GM12875 (cell line): Measurements from ENCODE around the gene POC1A.

ENCODE experiments used
- H3K4me3 ChIP-seq: one replicate; pipeline ENCODE4 v1.5.1; 2011; ENCODE audit warnings: low read depth, low read length, control low read depth
- CTCF ChIP-seq: IDR thresholded peaks from 2 replicates; pipeline ENCODE4 v1.5.1; 2011; ENCODE audit warnings: low read depth, mild to moderate bottlenecking, control low read depth, inconsistent platforms, low read length, moderate library complexity, borderline replicate concordance; ENCODE audit not compliant: insufficient read depth

The POC1A gene

GRCh38 chr3:52094571-52095485, 59.4 kb downstream of the POC1A start:
- no peak for TF ChIP-seq CTCF
- H3K4me3 ChIP-seq = no peak overlapping the region

DNA sequence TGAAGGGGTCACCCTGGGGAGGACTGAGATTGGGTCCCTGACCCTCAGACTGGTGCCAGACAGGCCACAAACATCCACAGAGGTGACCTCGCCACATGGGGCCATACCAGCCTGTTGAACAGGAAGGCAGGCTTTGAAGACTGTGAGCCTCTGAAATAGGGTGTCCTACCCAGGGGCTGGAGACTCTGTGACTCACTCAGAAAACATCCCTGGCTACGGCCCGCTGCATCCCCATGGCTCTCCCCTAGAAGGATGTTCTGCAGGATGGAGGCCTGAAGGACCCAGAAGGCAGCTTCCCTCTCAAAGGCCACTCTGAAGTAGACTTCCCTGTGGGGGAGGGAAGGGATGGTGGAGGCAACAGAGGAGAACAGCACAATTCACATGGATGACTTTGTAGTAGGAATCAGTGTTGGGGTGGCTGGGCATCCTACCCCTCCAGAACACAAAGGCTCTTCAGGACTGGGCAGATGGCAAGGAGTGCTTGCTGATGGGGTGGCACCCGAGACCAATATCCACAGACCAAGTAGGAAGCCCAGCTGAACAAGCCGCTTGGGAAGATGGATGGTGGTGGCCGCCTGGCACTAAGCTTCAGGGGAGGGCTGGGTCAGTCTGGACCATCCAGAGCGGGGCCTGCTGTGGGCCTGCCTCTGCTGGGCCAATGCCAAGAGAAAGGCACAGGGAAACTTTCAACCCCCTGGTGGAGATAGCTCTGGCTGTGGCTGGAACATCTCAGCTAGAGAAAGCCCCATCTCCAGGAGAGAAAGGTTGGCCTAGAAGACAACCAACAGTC, 60.3 kb downstream of the POC1A start:
- TF ChIP-seq CTCF = no peak
- no peak overlapping the region for H3K4me3 ChIP-seq

DNA sequence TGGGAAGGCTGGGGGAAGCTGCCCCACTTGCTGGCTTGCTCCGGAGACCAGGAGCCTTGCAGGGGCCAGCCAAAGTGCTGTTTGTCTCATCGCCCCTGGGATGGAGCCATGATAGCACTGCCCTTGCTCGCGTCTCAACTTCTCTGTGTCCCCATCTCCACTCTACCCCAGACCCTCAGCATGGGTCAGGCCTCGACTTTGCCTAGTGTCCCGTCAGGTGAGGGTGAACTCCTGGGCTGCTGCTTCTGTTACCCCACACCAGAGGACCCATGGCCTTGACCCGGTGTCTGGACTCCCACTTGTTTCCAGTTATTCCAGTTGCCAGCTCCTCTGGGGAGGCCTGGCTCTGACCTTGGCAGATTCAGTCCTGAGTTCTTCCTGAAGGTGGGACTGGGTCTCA, 61.3 kb downstream of the POC1A start:
- H3K4me3 ChIP-seq = no peak overlapping the region
- no peak for TF ChIP-seq CTCF

DNA sequence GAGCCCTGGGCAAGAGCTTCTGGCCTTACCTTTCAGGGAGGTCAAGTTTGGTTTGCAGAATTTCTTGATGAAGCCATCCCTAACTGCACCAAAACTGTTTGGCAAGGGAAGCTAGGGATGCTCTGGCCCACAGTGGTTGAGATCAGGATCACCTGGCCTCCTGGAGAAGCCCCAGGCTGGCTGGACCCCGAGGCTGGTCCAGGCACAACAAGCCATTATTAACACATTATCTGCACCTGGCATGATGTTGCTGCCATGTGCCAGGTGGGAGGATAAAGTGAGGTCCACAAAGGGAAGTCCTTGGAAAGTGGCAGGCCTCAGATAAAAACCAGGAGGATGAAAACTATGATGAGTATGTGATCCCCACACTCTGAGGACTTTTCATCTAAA, 62.0 kb downstream of the POC1A start:
- no peak overlapping the region for H3K4me3 ChIP-seq
- no peak for TF ChIP-seq CTCF

GRCh38 chr3:52091586-52092270, 62.5 kb downstream of the POC1A start:
- TF ChIP-seq CTCF = no peak
- H3K4me3 ChIP-seq = no peak overlapping the region

DNA sequence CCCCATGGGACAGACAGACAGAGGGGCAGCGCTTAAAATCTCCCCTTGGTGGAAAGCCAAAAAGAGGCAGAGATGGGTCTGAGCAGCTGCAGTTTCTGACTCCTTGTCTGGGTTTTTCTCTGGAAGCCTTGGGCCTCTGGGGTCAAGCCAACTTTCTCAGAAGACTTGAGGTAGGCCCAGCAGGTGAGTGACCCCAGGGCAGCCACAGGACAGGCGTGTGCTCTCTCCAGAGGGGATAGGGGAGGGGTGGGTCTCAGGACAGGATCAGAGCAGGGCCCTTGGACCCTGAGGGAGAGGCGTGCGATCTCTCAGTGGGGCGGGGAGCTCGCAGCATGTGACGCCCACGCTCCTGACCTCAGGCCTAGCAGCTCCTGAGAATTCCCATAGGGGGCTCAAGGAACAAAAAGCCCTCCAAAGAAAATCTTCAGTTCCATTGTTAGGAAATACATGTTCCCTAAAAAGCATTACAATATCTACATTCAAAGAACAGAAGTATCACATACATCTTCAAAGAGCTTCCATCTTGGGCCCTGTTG, 63.2 kb downstream of the POC1A start:
- no peak overlapping the region for H3K4me3 ChIP-seq
- TF ChIP-seq CTCF = no peak
